Duodenal mucosa (tissue), 2 donors: ENCODE measurements around the gene ANKRD10.
"Not testable (repeated sequence)": the region's sequence is repeated elsewhere in the genome, so short reads cannot be mapped to it uniquely, and the experiment has no call there.

Experiments
- H3K27ac ChIP-seq: one replicate; pipeline ENCODE4 v1.7.0; 2013; ENCODE audit warnings: low read depth, low read length
- H3K27me3 ChIP-seq, 2 donors: one replicate each; pipeline ENCODE4 v1.7.0; 2013; ENCODE audit warnings: low read length in 2 of 2, control low read depth in 1 of 2; ENCODE audit not compliant: insufficient read depth in 2 of 2, control insufficient read depth in 1 of 2
- H3K36me3 ChIP-seq, 2 donors: one replicate each; pipeline ENCODE4 v1.7.0; 2013; ENCODE audit warnings: low read length in 2 of 2, control low read depth in 1 of 2; ENCODE audit not compliant: insufficient read depth in 2 of 2, control insufficient read depth in 1 of 2
- H3K4me1 ChIP-seq, 2 donors: one replicate each; pipeline ENCODE4 v1.7.0; 2013; ENCODE audit warnings: low read length in 2 of 2, control low read depth in 1 of 2; ENCODE audit not compliant: insufficient read depth in 2 of 2, control insufficient read depth in 1 of 2
- H3K4me3 ChIP-seq, 2 donors: one replicate each; pipeline ENCODE4 v1.7.0; 2013; ENCODE audit warnings: low read length in 2 of 2, low read depth in 1 of 2
- H3K9ac ChIP-seq, 2 donors: one replicate each; pipeline ENCODE4 v1.7.0; 2013; ENCODE audit warnings: low read length in 2 of 2, low read depth in 1 of 2
- H3K9me3 ChIP-seq, 2 donors: one replicate each; pipeline ENCODE4 v1.7.0; 2013; ENCODE audit warnings: low read length in 2 of 2, control low read depth in 1 of 2; ENCODE audit not compliant: control insufficient read depth in 1 of 2

The ANKRD10 gene

DNA sequence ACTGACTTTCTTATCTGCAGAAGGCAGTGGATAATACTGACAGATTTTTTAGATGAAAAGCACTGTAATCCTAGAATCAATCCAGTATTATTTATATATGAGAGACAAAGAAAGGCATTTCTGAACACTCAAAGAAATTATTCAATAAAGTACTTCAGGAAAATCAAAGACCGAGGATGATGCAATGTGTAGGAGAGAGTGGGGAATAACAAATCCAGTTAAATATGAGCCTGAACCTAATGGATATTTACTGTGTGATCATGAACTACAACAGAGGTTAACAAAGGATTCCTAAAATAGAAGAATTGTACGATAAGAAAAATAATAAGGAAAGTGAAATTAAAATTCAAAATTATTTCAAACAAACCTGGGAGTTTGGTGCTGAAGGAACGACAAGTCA is 69.3 kb downstream of the ANKRD10 start:
- Histone ChIP-seq H3K9me3 (no peaks in the 10 kb centered on the region), H3K9ac (no peak overlapping the region), H3K4me1 (no peaks in the 10 kb centered on the region), H3K4me3 (no peak overlapping the region), H3K36me3 (no peaks in the 10 kb centered on the region), H3K27ac (no peak overlapping the region), H3K27me3 (peaks cover 8 to 11% of the 10 kb centered on the region in 2 donors)

DNA sequence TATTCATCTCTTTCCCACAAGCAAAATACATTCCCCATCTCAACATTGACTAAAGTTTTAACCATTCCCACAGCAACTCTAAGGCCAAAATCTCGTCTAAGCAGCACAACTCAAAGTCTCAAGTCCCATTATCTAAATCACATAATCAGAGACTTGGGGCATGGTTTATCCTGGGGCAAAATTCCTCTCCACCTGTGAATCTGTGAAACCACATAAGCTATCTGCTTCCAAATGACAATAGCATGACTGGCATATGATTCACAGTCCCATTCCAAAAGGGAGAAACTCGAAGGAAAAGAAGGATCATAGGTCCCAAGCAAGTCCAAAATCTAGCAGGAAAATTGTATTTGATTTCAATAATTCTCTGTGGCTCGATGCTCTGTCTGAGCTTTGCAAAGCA is 73.0 kb downstream of the ANKRD10 start:
- Histone ChIP-seq H3K4me3 (no peak overlapping the region), H3K36me3 (no peaks in the 10 kb centered on the region), H3K9me3 (no peaks in the 10 kb centered on the region), H3K27me3 (peaks cover 0 to 7% of the 10 kb centered on the region in 2 donors), H3K9ac (no peak overlapping the region), H3K27ac (no peak overlapping the region), H3K4me1 (no peaks in the 10 kb centered on the region)

DNA sequence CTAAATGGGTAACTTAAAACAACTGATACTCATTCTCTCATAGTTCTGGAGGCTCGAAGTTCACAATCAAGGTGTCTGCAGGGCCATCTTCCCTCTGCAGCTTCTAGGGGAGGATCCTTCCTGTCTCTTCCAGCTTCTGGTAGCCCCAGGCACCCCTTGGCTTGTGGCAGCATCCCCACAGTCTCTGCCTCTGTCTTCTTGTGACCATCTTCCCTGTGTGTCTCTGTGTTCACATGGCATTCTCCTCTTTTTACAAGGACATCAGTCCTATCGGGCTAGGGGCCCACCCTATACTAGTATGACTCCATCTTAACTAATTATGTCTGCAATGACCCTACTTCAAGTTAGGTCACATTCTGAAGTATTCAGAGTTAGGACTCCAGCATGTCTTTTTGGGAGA is 73.5 kb downstream of the ANKRD10 start:
- Histone ChIP-seq H3K27me3 (peaks cover 0 to 7% of the 10 kb centered on the region in 2 donors), H3K27ac (no peak overlapping the region), H3K4me1 (no peaks in the 10 kb centered on the region), H3K36me3 (no peaks in the 10 kb centered on the region), H3K9ac (no peak overlapping the region), H3K4me3 (no peak overlapping the region), H3K9me3 (no peaks in the 10 kb centered on the region)

DNA sequence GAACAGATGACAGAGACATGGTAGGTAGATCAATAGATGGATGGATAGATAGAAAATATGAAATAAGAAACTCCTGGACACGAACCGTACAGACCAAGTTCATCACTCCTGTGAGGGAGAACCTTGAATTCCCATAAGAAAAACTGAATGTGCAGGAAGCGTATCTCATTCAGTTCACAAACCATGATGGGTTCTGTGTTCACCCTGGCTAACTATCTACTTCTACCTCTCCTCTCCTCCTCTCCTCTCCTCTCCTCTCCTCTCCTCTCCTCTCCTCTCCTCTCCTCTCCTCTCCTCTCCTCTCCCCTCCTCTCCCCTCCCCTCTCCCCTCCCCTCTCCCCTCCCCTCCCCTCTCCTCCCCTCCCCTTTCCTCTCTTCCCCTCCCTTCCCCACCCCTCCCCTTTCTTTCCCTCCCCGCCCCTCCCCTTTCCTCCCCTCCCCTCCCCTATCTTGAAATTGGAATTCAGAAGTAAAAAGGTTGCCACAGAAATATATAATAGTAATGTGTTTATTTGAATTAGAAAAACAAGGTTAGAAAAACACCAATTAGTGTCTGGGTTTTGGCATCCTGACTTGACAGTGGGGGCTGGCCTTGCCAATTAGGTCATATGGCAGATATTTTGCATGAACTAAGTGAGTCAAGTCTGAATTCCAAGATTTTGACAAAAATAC is 75.9 kb downstream of the ANKRD10 start:
- Histone ChIP-seq H3K9me3 (no peaks in the 10 kb centered on the region), H3K27me3 (peaks cover 0 to 7% of the 10 kb centered on the region in 2 donors), H3K27ac (no peak overlapping the region), H3K36me3 (no peaks in the 10 kb centered on the region), H3K4me1 (no peaks in the 10 kb centered on the region), H3K4me3 (no peak overlapping the region), H3K9ac (no peak overlapping the region)

DNA sequence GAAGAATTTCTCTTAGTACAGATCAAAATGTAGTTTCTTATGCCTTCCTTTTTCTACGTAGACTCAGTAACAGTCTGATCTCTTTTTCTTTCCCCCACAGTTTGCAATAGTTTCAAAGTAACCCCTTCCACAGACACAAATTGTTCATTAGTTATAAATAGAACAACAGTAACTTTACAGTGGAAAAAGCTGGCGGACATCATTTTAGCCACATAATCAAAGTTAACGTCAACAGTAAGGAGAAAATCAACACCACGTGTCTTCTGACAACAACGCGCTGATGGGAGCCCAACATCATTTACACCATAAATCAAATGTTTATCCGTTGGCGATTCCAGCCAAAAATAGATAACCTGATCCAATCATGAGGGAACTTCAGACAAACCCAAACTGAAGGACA is 76.8 kb downstream of the ANKRD10 start:
- no peak overlapping the region for H3K4me3 ChIP-seq
- no peaks in the 10 kb centered on the region for H3K36me3 ChIP-seq
- no peak overlapping the region for H3K9ac ChIP-seq
- H3K9me3 ChIP-seq, result no peaks in the 10 kb centered on the region
- H3K4me1 ChIP-seq, result no peaks in the 10 kb centered on the region
- H3K27me3 ChIP-seq, result peaks cover 0 to 7% of the 10 kb centered on the region in 2 donors
- H3K27ac ChIP-seq, result no peak overlapping the region

DNA sequence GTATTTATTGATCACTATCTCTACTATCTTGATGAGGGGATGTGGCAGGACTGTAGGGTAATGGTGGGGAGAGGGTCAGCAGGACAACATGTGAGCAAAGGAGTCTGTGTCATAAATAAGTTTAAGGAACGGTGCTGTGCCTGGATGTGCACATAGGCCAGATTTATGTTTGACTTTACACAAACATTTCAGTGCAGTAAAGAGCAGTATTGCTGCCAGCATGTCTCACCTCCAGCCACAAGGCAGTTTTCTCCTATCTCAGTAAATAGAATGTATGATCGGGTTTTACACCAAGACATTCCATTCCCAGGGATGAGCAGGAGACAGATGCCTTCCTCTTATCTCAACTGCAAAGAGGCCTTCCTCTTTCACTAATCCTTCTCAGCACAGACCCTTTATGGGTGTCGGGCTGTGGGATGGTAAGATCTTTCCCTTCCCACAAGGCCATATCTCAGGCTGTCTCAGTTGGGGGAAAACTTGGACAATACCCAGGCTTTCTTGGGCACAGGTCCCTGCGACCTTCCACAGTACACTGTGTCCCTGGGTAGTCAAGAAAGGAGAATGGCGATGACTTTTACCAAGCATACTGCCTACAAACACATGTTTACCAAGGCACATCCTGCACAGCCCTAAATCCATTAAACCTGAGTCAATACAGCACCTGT is 77.3 kb downstream of the ANKRD10 start:
- H3K4me1 ChIP-seq, H3K27ac ChIP-seq, H3K27me3 ChIP-seq, H3K36me3 ChIP-seq, H3K4me3 ChIP-seq, H3K9me3 ChIP-seq, H3K9ac ChIP-seq: not testable (repeated sequence)

DNA sequence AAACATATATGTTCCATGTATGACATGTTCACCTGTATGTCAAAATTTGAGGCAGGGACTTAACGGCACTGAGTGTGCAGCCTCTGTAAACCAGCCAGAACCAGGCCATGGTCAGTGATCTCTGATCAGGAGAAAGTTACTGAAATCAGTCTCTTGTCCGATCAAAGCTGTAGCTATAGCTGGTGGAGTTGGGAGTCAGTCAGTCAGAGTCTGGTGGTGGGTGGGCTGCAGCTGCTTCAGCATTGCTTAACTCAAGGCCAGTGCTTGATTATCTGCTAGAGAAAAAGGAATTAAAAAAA is 78.3 kb downstream of the ANKRD10 start:
- H3K27ac ChIP-seq, result no peak overlapping the region
- no peak overlapping the region for H3K4me3 ChIP-seq
- no peaks in the 10 kb centered on the region for H3K4me1 ChIP-seq
- no peak overlapping the region for H3K9ac ChIP-seq
- no peaks in the 10 kb centered on the region for H3K36me3 ChIP-seq
- no peaks in the 10 kb centered on the region for H3K9me3 ChIP-seq
- no peaks in the 10 kb centered on the region for H3K27me3 ChIP-seq

DNA sequence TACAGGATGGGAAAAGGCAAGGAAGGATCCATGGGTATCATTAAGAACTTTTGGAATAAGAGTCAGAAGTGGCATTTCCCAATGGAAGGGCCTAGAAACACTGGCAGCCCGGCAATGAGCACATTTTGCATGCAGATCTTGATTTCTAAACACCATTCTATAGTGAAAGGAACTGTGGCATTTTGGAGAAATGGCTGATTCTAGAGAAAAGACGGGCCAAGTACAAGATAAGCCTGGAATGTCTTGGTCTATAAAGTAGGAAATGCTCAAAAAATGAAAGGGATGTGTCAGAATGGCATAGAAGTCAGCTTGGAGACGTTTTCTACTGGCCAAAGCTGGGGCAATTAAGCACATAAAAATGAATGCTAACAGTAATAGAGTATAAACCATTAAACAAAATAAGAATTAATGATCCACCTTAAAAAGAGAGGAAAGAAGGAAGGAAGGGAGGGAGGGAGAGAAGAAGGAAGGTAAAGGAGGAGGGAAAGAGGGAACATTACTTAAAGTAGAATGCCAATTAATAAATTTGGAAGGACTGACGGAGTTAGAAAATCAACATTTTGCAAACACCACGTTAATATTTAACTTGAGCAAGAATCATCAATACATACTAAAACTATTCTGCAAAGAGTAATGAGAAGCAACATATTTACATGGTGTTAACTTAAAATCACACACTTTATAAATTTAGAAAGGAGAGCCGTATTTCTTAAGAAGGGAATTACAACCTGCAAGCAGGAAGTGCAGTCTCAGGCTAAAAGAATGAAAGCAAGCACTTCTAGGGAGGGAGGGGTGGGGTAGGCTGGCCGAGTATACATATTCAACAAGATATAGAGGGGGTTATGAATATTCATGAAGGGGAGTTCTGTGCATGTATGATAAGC is 78.9 kb downstream of the ANKRD10 start:
- H3K4me1 ChIP-seq, result no peaks in the 10 kb centered on the region
- no peak overlapping the region for H3K9ac ChIP-seq
- no peaks in the 10 kb centered on the region for H3K27me3 ChIP-seq
- no peaks in the 10 kb centered on the region for H3K9me3 ChIP-seq
- no peaks in the 10 kb centered on the region for H3K36me3 ChIP-seq
- no peak overlapping the region for H3K4me3 ChIP-seq
- no peak overlapping the region for H3K27ac ChIP-seq

DNA sequence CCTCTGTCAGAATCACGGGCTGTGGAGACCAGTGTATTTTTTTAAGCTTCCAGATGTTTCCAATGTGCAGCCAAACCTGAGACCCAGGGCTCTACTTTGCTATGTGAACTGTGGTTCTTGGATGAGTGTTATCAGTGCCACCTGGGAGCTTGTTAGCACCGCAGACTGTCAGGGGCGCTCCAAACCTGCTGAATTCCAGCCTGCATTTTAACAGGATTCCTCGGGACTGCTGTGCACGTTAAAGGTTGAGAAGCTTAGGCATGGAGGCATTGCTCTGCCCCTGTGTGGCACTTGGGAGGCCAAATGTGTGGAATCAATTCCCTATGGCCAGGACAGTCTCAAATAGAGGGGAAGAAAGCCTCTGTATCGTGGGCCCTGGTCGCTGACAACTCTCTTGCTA is 80.3 kb downstream of the ANKRD10 start:
- Histone ChIP-seq H3K9ac (no peak overlapping the region), H3K36me3 (no peaks in the 10 kb centered on the region), H3K27ac (no peak overlapping the region), H3K27me3 (no peaks in the 10 kb centered on the region), H3K9me3 (no peaks in the 10 kb centered on the region), H3K4me3 (no peak overlapping the region), H3K4me1 (no peaks in the 10 kb centered on the region)

DNA sequence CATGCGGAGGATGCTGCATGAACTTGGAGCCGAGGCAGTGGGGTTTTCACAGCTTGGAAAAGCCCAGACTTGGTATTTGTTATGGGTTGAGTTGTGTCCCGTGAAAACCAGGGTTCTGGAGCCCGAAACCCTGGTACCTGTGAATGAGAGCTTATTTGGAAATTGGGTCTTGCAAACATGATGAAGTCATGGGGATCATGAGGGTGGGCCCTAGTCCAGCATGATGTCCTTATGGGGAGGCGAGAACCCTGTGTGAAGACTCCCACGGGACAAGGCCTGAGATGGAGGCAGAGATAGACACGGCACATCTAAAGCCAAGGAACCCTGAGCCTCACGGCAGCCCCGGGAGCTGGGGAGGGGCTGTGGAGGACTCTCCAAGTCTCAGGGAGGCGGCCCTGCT is 82.3 kb downstream of the ANKRD10 start:
- Histone ChIP-seq H3K4me1 (no peaks in the 10 kb centered on the region), H3K9me3 (no peaks in the 10 kb centered on the region), H3K4me3 (no peak overlapping the region), H3K9ac (no peak overlapping the region), H3K27me3 (no peaks in the 10 kb centered on the region), H3K36me3 (no peaks in the 10 kb centered on the region), H3K27ac (no peak overlapping the region)
